Measurements from ENCODE around the gene ERP29.

DNA sequence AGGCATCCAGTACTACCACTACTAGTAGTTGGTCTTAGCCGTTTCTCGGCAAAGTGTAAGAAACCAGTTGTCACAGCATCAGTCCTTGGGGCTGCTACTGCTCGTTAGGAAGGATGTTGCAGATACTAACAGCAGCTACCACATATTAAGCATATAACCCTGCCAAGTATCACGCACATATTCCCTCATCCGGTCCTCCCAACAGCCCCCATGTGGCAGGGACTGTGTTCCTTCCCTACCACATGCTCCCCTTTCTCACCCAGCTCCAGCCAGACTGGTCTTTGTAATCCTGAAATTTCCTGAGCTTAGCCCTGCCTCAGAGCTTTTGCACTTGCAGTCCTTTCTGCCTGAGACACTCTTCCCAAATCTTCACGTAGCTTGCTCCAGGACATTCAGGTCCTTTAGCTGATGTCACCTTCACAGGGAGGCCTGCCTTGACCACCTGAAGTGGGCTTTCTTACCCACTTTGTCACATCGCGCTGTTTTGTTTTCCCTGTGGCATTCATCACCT is 7.8 kb downstream of the ERP29 start:
- TF ChIP-seq, protein P1, sequence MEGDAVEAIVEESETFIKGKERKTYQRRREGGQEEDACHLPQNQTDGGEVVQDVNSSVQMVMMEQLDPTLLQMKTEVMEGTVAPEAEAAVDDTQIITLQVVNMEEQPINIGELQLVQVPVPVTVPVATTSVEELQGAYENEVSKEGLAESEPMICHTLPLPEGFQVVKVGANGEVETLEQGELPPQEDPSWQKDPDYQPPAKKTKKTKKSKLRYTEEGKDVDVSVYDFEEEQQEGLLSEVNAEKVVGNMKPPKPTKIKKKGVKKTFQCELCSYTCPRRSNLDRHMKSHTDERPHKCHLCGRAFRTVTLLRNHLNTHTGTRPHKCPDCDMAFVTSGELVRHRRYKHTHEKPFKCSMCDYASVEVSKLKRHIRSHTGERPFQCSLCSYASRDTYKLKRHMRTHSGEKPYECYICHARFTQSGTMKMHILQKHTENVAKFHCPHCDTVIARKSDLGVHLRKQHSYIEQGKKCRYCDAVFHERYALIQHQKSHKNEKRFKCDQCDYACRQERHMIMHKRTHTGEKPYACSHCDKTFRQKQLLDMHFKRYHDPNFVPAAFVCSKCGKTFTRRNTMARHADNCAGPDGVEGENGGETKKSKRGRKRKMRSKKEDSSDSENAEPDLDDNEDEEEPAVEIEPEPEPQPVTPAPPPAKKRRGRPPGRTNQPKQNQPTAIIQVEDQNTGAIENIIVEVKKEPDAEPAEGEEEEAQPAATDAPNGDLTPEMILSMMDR (conservative IDR thresholded peaks at IDR 0.05) = no peak
- TF ChIP-seq ZFX (IDR thresholded peaks at IDR 0.05) = no peak

Measured in C4-2B (cell line).